ENCODE measurements around the gene MYO7A.

MYO7A gene

DNA sequence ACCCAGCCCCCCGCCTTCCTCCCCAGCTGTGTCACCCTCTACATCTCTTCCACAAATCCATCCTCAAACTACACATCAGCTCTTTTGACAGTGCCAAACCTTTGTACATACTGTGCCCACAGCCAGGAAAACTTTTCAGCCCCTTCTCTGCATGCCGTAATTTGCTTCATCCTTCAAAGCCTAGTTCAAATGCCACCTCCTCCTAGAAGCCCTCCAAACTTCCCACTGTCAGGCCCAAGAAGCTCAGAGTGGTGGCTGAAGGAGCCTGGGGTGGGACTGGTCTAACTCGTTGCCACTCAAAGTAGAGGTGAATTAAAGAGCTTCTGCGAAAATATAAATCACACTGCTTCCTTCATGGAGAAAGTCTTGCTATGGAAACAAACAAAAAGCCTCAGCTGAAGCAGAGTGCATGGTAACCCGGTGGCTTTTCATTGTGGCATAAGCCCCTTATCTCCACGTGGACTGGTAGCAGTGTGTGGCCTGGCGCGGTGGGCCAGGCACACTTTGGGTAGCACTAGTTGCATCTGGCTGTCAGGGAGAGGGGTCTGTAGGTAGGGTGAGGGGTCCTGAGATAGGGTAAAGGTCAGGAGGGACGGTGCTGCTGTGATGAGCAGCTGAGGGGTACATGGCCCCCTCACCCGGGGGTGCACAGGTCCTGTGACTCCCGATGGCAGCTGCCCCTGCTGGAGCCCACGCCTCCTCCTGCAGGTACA lies 76.9 kb downstream of the MYO7A start:
- H3K9ac ChIP-seq (ENCODE audit: low read depth, low read length), result no peak overlapping the region
- ATAC-seq (ENCODE audit: insufficient read depth, low read depth) (no peak), DNase-seq (no peak)
- H2AFZ ChIP-seq (ENCODE audit: low read depth, low read length), result no peak overlapping the region
- H3K27ac ChIP-seq (ENCODE audit: low read length), result no peak overlapping the region
- no peaks in the 10 kb centered on the region for H3K27me3 ChIP-seq (ENCODE audit: insufficient read depth, low read length, poor library complexity)
- no peaks in the 10 kb centered on the region for H3K9me3 ChIP-seq (ENCODE audit: insufficient read depth, low read length, severe bottlenecking)
- H4K20me1 ChIP-seq (ENCODE audit: insufficient read depth, low read length), result no peaks in the 10 kb centered on the region
- H3K36me3 ChIP-seq (ENCODE audit: insufficient read depth, low read length), result no peaks in the 10 kb centered on the region
- TF ChIP-seq, protein P1, sequence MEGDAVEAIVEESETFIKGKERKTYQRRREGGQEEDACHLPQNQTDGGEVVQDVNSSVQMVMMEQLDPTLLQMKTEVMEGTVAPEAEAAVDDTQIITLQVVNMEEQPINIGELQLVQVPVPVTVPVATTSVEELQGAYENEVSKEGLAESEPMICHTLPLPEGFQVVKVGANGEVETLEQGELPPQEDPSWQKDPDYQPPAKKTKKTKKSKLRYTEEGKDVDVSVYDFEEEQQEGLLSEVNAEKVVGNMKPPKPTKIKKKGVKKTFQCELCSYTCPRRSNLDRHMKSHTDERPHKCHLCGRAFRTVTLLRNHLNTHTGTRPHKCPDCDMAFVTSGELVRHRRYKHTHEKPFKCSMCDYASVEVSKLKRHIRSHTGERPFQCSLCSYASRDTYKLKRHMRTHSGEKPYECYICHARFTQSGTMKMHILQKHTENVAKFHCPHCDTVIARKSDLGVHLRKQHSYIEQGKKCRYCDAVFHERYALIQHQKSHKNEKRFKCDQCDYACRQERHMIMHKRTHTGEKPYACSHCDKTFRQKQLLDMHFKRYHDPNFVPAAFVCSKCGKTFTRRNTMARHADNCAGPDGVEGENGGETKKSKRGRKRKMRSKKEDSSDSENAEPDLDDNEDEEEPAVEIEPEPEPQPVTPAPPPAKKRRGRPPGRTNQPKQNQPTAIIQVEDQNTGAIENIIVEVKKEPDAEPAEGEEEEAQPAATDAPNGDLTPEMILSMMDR (IDR thresholded peaks at IDR 0.05; ENCODE audit: borderline replicate concordance, extremely low read depth, low read length, poor library complexity, severe bottlenecking), result no peak
- TF ChIP-seq EZH2 (IDR thresholded peaks at IDR 0.05; ENCODE audit: borderline replicate concordance, low read depth, low read length, severe bottlenecking), result no peak
- H3K79me2 ChIP-seq (ENCODE audit: insufficient read depth, low read length), result no peaks in the 10 kb centered on the region
- no peak overlapping the region for H3K4me3 ChIP-seq (ENCODE audit: low read depth in 1 of 2, low read length in 2 of 2)
- no peaks in the 10 kb centered on the region for H3K4me1 ChIP-seq (ENCODE audit: insufficient read depth, low read length)
- no peak overlapping the region for H3K4me2 ChIP-seq (ENCODE audit: insufficient read depth, low read length)

DNA sequence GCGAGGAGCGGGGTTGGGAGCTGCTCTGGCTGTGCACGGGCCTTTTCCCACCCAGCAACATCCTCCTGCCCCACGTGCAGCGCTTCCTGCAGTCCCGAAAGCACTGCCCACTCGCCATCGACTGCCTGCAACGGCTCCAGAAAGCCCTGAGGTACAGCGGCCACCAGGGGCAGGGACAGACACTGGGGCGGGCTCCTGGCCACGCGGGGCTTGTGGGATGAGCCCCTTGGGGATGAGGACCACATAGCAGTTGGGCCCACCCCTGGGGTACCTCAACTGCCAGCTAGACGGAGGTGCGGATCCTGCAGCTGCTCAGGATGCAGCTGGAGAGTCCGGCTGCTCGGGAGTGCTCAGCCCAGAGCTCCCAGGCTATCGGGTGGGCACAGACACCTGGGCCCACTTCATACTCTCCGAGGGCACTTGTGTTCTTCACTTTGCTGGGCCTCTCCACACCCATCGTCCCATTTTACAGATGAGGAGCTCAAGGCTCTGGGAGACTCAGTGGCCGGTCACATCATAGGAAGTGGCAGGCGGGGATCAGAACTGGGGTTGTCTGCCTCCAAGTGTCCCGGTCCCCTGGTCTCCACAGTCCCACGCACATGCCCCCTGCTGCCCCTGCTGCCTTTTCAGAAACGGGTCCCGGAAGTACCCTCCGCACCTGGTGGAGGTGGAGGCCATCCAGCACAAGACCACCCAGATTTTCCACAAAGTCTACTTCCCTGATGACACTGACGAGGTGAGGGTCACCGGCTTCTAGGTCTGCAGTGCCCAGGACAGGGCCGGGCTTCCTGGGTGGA lies 77.6 kb downstream of the MYO7A start:
- H3K36me3 ChIP-seq (ENCODE audit: insufficient read depth, low read length), result no peaks in the 10 kb centered on the region
- H3K4me2 ChIP-seq (ENCODE audit: insufficient read depth, low read length), result no peak overlapping the region
- H3K27ac ChIP-seq (ENCODE audit: low read length), result no peak overlapping the region
- no peaks in the 10 kb centered on the region for H4K20me1 ChIP-seq (ENCODE audit: insufficient read depth, low read length)
- DNase-seq, result no peak
- no peaks in the 10 kb centered on the region for H3K79me2 ChIP-seq (ENCODE audit: insufficient read depth, low read length)
- H2AFZ ChIP-seq (ENCODE audit: low read depth, low read length), result no peak overlapping the region
- no peak for ATAC-seq (ENCODE audit: insufficient read depth, low read depth)
- no peak for TF ChIP-seq EZH2 (IDR thresholded peaks at IDR 0.05; ENCODE audit: borderline replicate concordance, low read depth, low read length, severe bottlenecking)
- TF ChIP-seq, protein P1 (IDR thresholded peaks at IDR 0.05; ENCODE audit: borderline replicate concordance, extremely low read depth, low read length, poor library complexity, severe bottlenecking), result no peak
- H3K4me3 ChIP-seq (ENCODE audit: low read depth in 1 of 2, low read length in 2 of 2), result no peak overlapping the region
- H3K9ac ChIP-seq (ENCODE audit: low read depth, low read length), result no peak overlapping the region
- no peaks in the 10 kb centered on the region for H3K9me3 ChIP-seq (ENCODE audit: insufficient read depth, low read length, severe bottlenecking)
- H3K4me1 ChIP-seq (ENCODE audit: insufficient read depth, low read length), result no peaks in the 10 kb centered on the region
- H3K27me3 ChIP-seq (ENCODE audit: insufficient read depth, low read length, poor library complexity), result no peaks in the 10 kb centered on the region

DNA sequence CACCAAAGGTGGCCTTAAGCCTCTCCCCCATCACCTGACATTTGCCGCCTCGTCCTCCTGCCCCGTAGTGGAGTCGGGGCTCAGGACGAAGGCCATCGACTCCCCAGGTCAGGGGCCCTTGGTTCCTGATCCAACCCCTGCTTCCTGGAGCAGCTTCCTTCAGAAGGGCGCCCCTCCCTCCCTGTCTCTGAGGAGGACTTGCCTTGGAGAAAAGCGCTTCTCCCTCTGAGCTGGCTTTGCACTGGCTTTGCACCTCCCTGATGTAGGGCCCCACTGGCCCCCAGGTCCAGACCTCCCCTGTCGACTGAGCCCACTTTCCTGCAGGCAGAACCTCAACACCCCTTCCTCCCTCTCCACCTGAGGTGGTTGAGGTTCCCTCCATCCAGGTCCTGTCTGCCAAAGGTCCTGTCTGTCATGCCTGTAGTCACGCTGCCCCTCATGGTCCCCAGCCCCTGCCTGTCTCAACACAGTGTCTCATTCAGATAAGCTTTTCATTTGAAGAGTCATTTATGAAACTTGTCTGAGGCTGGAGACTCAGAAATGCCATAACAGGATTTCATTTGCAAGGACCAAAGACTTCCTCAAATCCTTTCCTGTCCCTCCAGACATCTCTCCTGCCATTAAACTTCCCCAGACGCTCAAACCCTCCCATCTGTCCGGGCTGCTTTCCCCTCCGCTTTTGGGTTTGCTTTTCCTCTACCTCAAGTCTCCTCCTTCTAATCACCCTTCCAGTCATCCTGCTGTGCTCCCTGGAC lies 78.4 kb downstream of the MYO7A start:
- Histone ChIP-seq H3K9me3 (ENCODE audit: insufficient read depth, low read length, severe bottlenecking) (no peaks in the 10 kb centered on the region), H3K4me2 (ENCODE audit: insufficient read depth, low read length) (no peak overlapping the region)

More for the DNA sequence above, 78.4 kb downstream of the MYO7A start:
- Histone ChIP-seq H4K20me1 (ENCODE audit: insufficient read depth, low read length) (no peaks in the 10 kb centered on the region), H3K79me2 (ENCODE audit: insufficient read depth, low read length) (no peaks in the 10 kb centered on the region), H3K36me3 (ENCODE audit: insufficient read depth, low read length) (no peaks in the 10 kb centered on the region), H2AFZ (ENCODE audit: low read depth, low read length) (no peak overlapping the region), H3K9ac (ENCODE audit: low read depth, low read length) (no peak overlapping the region), H3K4me3 (ENCODE audit: low read depth in 1 of 2, low read length in 2 of 2) (no peak overlapping the region), H3K27ac (ENCODE audit: low read length) (no peak overlapping the region), H3K4me1 (ENCODE audit: insufficient read depth, low read length) (no peaks in the 10 kb centered on the region), H3K27me3 (ENCODE audit: insufficient read depth, low read length, poor library complexity) (no peaks in the 10 kb centered on the region)
- no peak for ATAC-seq (ENCODE audit: insufficient read depth, low read depth)
- no peak for TF ChIP-seq EZH2 (IDR thresholded peaks at IDR 0.05; ENCODE audit: borderline replicate concordance, low read depth, low read length, severe bottlenecking)
- TF ChIP-seq, protein P1 (IDR thresholded peaks at IDR 0.05; ENCODE audit: borderline replicate concordance, extremely low read depth, low read length, poor library complexity, severe bottlenecking), result no peak
- DNase-seq, result no peak

All from DND-41 (cell line).